PC-3 (cell line): ENCODE measurements around the gene SLC9B2. TPM values are rescaled to one million over a fixed set of nuclear protein-coding genes. Genes with fewer than 3 reads are reported as not detected.

ENCODE experiments used
- ATAC-seq: fragments of 200-7000 bp; cut with Tn5 transposase; 2 replicates; pipeline ENCODE4 v1.9.1; 2020; ENCODE audit warnings: mild to moderate bottlenecking, moderate library complexity
- BruUV-seq: library from RNA; stranded (reverse); fragments of 400-500 nt; replicated peaks from 2 replicates; lab custom pipeline; 2021; lab: Mats Ljungman, UMichigan
- CTCF ChIA-PET: fragments of 300-600 bp; sonication (Branson Sonifier 250); formaldehyde crosslinking; loops from one replicate; lab custom pipeline; 2022; ENCODE audit warnings: antibody characterized with exemption; lab: Charles Lee
- POLR2A ChIA-PET: fragments of 300-600 bp; sonication (Branson Sonifier 250); formaldehyde crosslinking; loops from one replicate; lab custom pipeline; 2022; ENCODE audit warnings: antibody characterized with exemption; ENCODE audit not compliant: unreplicated experiment; lab: Charles Lee
- DNase-seq: peaks from one replicate; pipeline ENCODE4 v3.0.0-alpha.2; 2015
- H2AFZ ChIP-seq: fragments of 300-600 bp; sonication (generic); 2 replicates; pipeline ENCODE4 v1.6.0; 2016; ENCODE audit warnings: antibody characterized with exemption, low read length
- H3F3A ChIP-seq: fragments of 300-600 bp; sonication (generic); one replicate; pipeline ENCODE4 v1.6.0; 2017; ENCODE audit warnings: antibody characterized with exemption, low read length, control low read depth, mild to moderate bottlenecking; ENCODE audit not compliant: unreplicated experiment
- H3K27ac ChIP-seq: fragments of 300-600 bp; sonication (generic); 2 replicates; pipeline ENCODE4 v1.5.1; 2016; ENCODE audit warnings: mild to moderate bottlenecking, low read length
- H3K27me3 ChIP-seq: fragments of 300-600 bp; sonication (generic); 2 replicates; pipeline ENCODE4 v1.6.1; 2016; ENCODE audit warnings: low read length, mixed read lengths
- H3K36me3 ChIP-seq: fragments of 300-600 bp; sonication (generic); 2 replicates; pipeline ENCODE4 v1.6.1; 2016; ENCODE audit warnings: low read depth, mixed run types, low read length, mixed read lengths
- H3K4me1 ChIP-seq: fragments of 300-600 bp; sonication (generic); 2 replicates; pipeline ENCODE4 v1.5.1; 2016; ENCODE audit warnings: low read length; ENCODE audit not compliant: insufficient read depth
- H3K4me2 ChIP-seq: fragments of 300-600 bp; sonication (generic); 2 replicates; pipeline ENCODE4 v1.6.0; 2016; ENCODE audit warnings: low read length
- H3K4me3 ChIP-seq: fragments of 300-600 bp; sonication (generic); 2 replicates; pipeline ENCODE4 v1.5.1; 2016; ENCODE audit warnings: mild to moderate bottlenecking, low read length, mixed read lengths
- H3K79me2 ChIP-seq: fragments of 300-600 bp; sonication (generic); 2 replicates; pipeline ENCODE4 v1.6.1; 2017; ENCODE audit warnings: low read length, mixed read lengths
- H3K9ac ChIP-seq: fragments of 300-600 bp; sonication (generic); 2 replicates; pipeline ENCODE4 v1.6.0; 2016; ENCODE audit warnings: mild to moderate bottlenecking, low read length
- H3K9me2 ChIP-seq: fragments of 300-600 bp; sonication (generic); replicated peaks from 2 replicates; pipeline ENCODE4 v1.6.1; 2016; ENCODE audit warnings: mixed run types, low read length, mixed read lengths
- H3K9me3 ChIP-seq: fragments of 300-600 bp; sonication (generic); 2 replicates; pipeline ENCODE4 v1.6.1; 2016; ENCODE audit warnings: low read length, mixed read lengths
- H4K20me1 ChIP-seq: fragments of 300-600 bp; sonication (generic); 2 replicates; pipeline ENCODE4 v1.6.1; 2016; ENCODE audit warnings: low read length, mixed read lengths
- CTCF ChIP-seq: fragments of 300-600 bp; sonication (generic); conservative IDR thresholded peaks from 2 replicates; pipeline ENCODE4 v1.5.1; 2017; ENCODE audit warnings: antibody characterized with exemption, low read depth, mild to moderate bottlenecking, low read length
- EZH2 ChIP-seq: fragments of 300-600 bp; sonication (generic); IDR thresholded peaks from one replicate; pipeline ENCODE4 v1.6.1; 2017; ENCODE audit warnings: antibody characterized with exemption, mild to moderate bottlenecking, low read length; ENCODE audit not compliant: unreplicated experiment
- EZH2phosphoT487 ChIP-seq: fragments of 300-600 bp; sonication (generic); IDR thresholded peaks from 2 replicates; pipeline ENCODE4 v1.6.1; 2018; ENCODE audit warnings: mild to moderate bottlenecking, antibody characterized with exemption, low read length, borderline replicate concordance
- intact Hi-C: fragments of 100-400 bp; cut with micrococcal nuclease; formaldehyde crosslinking; loops from 2 replicates; pipeline ENCODE4 v1.9.0; 2023
- total RNA-seq: library from RNA; depleted of rRNA; stranded (reverse); fragments of >200 nt; gene quantifications from 2 replicates; pipeline ENCODE4 v1.2.3, GENCODE V29; 2014

The SLC9B2 gene
- total RNA-seq, 1 experiment from 2014 or later, result 13.6 TPM

GRCh38 chr4:103105558-103106356, 29.2 kb upstream of the SLC9B2 start:
- POLR2A ChIA-PET, result no interaction called here
- BruUV-seq, result no TSS peak
- Histone ChIP-seq H3K4me3 (no peak overlapping the region), H3K36me3 (peaks cover 31% of the 10 kb centered on the region; the same call in 1 of the 2 replicates), H3K27me3 (no peaks in the 10 kb centered on the region), H3F3A (no peaks in the 10 kb centered on the region), H3K4me1 (0 out of 2 replicates have a peak, but pooled peaks cover 5% of the 10 kb centered on the region), H3K9ac (no peak overlapping the region), H3K79me2 (no peaks in the 10 kb centered on the region), H3K4me2 (no peak overlapping the region), H3K9me2 (no peaks in the 10 kb centered on the region), H2AFZ (no peak overlapping the region), H3K9me3 (no peaks in the 10 kb centered on the region), H3K27ac (0 out of 2 replicates have a peak overlapping the region, but pooled peaks have one; percentile 11), H4K20me1 (no peaks in the 10 kb centered on the region)
- DNase-seq (no peak), ATAC-seq (peak; percentile 74)
- CTCF ChIA-PET, result no interaction called here
- intact Hi-C loops, result no loop called here
- TF ChIP-seq CTCF (no peak), EZH2 (no peak), EZH2phosphoT487 (no peak)

GRCh38 chr4:103104886-103105285, 28.3 kb upstream of the SLC9B2 start:
- H3K27me3 ChIP-seq, result no peaks in the 10 kb centered on the region
- CTCF ChIA-PET, result no interaction called here
- intact Hi-C loops, result no loop called here

More at GRCh38 chr4:103104886-103105285, 28.3 kb upstream of the SLC9B2 start:
- no peaks in the 10 kb centered on the region for H3F3A ChIP-seq
- BruUV-seq, result no TSS peak
- 0 out of 2 replicates have a peak, but pooled peaks cover 5% of the 10 kb centered on the region for H3K4me1 ChIP-seq
- POLR2A ChIA-PET, result interaction anchor here (0.5 kb wide), 1 partner anchor 49 kb away, joined by 4 read pairs; no protein-coding TSS in a partner anchor
- ATAC-seq, result no peak
- H3K36me3 ChIP-seq, result peaks cover 23% of the 10 kb centered on the region; the same call in 1 of the 2 replicates
- H3K4me3 ChIP-seq, result no peak overlapping the region
- no peaks in the 10 kb centered on the region for H3K79me2 ChIP-seq
- H3K9ac ChIP-seq, result no peak overlapping the region
- H3K4me2 ChIP-seq, result no peak overlapping the region
- H3K9me2 ChIP-seq, result no peaks in the 10 kb centered on the region
- no peaks in the 10 kb centered on the region for H4K20me1 ChIP-seq
- no peaks in the 10 kb centered on the region for H3K9me3 ChIP-seq
- H2AFZ ChIP-seq, result no peak overlapping the region
- no peak for DNase-seq
- H3K27ac ChIP-seq, result no peak overlapping the region
- no peak for TF ChIP-seq EZH2phosphoT487
- no peak for TF ChIP-seq CTCF
- no peak for TF ChIP-seq EZH2
